ENCODE measurements around the gene OR5K1.

The OR5K1 gene

DNA sequence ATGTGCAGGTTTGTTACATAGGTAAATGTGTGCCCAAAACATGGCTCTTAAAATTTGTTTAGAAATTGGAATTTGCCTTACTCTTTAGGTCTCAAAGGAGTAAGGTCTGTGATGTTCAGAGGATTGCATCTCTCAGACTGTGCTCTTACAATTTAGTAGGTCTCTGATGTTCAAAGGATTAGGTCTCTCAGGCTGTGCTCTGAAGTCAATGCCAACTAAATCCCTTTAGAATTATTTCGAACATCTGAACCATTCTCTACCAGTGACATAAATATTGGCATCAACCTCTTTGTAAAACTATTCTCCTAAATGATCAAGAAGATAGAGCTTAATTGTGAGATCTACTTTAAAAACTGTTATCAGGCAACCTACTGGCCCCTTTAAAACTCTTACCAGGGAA is at the start of gene OR5K1:
OR5K1 (plus strand) TSS at position 301 of the 400 bp plus-strand sequence. CDS start 6,376 bp downstream, outside the sequence.
- DNase-seq = no peak

DNA sequence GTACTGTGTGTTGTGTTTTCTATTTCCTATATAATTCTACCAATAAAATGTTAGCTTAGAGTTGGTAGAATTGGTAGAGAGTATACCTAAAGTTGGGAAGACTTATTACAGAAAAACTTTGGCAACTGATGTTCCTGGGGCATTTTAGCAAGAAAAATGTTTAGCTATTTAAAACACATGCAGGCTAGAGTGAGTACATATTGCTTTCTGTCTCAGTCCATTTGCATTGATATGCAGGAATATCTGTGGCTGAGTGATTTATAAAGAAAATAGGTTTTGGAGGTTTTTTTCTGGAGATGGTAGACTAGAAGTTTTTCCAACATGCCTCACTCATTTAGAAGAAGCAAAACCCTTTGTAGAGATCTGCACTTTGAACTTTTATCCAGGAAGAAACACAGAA is 30.4 kb upstream of the OR5K1 start:
- DNase-seq = no peak

DNA sequence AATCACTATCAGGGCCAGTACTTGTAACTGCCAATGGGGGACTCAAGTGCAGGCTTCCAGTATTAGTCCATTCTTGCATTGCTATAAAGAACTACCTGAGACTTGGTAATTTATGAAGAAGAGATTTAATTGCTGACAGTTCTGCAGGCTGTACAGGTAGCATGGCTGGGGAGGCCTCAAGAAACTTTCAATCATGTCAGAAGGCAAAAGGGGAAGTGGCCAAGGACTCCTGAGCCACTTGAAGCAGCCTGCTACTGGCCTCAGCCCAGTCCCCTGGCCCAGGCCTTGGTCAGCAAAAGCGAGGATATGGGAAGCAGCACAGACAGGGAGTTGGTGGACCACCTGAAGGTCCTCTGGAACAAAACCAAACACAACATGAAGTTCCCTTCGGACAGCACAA is 29.2 kb upstream of the OR5K1 start:
- DNase-seq = no peak

DNA sequence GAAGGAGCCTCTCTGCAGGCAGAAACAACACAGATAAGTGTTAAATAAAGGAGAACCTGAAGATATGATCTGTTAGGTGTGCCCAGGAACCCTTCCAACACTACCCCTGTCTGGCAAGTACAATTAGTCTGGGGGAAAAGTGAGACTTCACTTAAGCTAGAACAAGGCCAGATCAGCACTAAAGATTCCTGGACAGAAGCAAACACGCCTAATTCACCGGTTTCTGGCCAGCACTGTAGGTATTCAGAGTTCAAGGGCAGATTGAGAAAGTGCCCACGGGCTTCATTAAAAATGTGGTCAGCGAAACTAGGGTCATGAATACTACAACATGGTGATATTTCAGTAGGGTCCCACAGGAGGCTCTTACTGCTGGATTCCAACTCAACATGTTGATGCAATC is 28.6 kb upstream of the OR5K1 start:
- no peak for DNase-seq

DNA sequence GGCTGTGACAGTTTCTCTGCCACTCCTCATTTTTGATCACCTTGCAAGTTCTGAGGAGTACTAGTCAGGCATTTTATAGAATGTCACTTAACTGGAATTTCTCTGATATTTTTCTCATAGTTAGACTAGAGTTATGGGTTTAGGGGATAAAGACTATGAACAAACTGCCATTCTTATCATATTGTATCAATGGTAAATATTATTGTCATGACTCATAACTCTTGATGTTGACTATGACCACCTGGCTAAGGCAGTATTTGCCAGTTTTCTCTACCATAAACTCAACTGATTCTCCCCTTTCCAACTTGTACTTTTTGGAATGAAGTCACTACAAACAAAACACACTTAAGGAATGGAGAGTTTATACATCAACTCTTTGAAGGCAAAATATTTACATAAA is 22.7 kb upstream of the OR5K1 start:
- no peak for DNase-seq

DNA sequence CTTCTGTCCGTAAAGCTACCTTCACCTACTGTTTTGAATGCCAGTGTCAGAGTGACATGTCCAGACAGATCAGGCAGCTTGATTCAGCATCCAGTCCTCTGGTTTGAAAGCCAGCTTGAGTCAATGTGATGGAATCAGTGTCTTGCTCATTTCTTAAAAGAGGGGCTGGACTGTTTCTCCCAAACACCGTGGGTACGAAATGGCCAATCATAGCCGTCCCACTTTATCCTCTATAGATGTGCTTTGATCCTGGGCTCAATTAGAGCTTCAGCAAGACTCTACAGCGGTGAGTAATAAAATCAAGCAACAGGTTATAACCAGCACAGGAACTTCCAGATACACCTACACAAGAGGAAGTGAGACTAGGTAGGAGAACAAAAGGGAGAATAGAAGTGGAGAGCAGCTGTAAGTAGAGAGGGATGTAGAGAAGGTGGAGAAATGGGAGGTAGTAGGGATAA is 17.0 kb upstream of the OR5K1 start:
- DNase-seq = no peak

DNA sequence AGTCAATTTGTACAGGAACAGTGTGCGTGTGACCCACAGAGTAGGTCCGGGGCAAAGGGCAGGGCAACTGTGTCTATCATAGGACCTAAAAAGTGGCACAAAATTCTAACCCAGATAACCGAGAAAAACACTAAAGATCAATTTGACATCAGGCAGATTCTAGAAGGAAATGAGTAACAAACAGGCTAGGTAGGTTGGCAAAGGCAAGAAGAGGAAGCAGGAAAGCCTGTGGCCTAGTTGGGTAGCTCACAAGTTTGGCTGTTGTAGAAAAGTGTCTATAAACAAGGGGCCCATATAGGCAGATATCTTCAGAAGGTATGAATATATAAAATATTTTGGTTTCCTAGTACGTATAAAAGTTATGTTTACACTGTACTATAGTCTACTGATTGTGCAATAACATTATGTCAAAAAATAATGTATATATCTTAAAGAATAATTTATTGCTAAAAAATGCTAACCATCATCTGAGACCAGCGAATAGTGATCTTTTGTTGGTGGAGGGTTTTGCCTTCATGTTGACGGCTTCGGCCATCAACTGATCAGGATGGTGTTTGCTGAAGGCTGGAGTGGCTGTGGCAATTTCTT is 13.3 kb upstream of the OR5K1 start:
- no peak for DNase-seq

DNA sequence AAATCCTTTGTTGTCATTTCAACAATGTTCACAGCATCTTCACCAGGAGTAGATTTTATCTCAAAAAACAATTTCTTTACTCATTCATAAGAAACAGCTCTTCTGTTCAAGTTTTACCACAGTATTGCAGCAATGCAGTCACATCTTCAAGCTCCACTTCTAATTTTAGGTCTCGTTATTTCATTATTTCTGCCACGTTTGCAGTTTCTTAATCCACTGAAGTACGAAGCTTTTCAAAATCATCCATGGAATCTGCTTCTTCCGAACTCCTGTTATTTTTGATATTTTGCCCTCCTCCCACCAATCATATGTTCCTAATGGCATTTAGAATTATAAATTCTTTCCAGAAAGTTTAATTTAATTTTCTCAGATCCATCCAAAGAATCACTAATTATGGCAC is 12.6 kb upstream of the OR5K1 start:
- no peak for DNase-seq

DNA sequence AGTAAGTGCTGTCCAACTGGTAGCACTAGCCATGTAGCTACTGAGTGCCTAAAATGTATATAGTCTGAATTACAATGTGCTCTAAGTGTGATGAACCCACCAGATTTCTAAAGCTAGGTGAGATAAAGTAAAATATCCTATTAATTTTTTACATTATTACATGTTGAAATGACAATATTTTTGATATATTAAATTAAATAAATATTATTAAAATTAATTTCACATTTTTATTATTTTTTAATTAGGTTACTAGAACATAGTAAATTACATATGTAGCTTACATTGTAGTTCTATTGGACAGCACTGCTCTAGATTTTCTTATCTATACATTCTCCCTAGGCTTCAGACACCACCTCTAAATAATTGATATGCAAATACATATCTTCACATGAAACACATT is 9.2 kb upstream of the OR5K1 start:
- no peak for DNase-seq

DNA sequence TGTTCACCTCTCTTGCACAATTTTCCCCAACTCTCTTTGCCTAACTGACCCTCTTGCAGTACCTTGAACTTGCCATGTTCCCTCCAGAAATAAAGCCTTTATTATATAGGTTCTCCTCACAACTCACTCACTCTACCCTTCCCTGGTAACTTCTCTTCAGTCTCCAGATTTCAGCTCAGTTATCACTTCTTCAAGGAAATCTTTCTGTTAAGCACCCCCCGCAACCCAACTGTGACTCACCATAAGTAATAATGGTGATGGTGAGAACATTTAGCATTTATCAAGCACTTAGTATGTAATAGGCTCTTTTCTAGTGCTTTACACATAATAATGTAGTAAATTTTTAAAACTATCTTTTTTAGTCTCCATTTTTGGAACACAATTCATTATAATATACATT is 8.1 kb upstream of the OR5K1 start:
- DNase-seq = no peak

DNA sequence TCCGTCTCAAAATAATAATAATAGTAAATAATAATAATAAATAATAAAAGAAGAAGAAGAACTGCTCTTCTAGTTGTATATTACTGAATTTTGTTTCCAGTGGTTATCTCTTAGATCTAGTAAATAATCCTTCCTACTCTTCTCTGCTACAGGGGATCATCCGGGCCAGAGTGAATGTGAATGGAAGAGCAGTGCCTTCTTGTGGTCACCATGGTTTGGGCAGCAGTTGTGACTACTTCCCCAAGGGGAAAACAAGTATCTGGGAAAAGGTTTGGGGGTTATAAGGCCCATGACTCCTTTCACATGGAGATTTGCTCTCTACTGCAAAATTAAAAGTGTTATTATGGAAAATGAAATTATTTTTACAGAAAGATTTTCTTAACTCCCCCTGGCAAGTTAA is 5.5 kb upstream of the OR5K1 start:
- DNase-seq = no peak

DNA sequence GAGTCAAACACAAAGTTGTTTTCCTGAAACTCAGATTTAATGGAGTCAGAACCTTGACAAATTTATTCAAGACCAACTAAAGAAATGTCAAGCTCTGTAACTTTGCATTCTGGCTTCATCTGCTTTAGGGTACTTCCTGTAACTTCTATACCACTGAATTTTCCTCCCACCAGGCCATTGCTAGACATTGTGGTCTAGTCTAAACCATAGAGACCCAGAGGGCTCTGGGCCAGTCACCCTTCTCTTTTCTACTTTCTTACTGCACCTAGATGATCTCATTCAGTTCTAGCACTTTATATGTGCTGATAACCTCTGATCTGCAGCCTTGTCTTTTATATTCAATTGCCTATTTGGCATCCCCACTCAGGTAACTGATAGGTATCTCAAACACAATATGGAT is 2.8 kb upstream of the OR5K1 start:
- DNase-seq = no peak

DNA sequence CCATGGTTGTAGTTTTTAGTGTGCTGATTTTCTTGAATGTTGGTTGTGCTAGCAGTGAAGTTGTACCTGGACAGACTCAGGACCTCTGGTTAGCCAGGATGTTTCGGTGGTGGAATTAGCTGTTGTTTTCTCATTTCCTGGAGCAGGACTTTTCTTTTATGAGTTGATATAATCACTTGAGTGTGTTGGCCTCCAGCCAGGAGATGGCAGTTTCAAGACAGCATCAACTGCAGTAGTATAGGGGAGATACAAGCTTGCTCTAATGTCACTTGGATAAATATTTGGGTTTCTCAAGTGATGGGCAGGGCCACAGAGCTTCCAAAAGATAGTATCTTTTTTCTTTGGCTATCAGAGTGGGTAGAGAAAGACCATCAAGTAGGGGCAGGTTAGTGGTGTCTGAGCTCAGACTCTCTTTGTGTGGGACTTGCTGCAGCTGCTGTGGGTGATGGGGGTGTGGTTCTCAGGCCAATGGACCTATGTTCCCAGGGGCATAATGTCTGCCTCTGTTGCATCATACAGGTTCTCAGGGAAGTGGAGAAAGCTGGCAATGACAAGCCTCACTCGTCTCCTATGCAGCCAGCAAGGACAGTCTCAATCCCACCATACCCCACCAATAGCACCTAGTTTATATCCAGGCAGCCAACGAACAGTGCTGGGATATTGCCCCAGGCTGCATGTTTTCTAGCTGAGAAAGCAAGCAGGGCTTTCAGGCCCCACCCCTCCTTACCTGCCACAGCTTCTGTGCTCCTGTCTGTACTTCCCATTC is 19.9 kb downstream of the OR5K1 start:
- DNase-seq = no peak

DNA sequence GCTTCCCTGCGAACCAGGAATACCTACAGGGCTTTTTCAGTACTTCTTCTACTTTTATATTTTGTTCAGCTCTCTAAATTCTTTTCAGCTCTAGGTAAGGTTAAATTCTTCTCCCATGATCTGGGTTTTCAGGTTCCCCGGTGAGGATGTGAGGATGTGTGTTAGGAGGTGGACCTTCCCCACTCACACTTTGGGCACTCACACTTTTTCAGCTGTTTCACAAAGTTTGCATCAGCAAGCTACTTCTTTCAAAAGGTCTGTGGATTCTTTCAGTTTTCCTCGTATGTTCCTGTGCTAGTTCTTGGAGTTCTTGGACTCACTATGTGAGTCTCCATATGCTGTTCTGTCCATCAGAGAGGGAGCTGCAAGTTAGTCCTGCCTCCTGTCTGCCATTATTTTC is 20.6 kb downstream of the OR5K1 start:
- DNase-seq = no peak

DNA sequence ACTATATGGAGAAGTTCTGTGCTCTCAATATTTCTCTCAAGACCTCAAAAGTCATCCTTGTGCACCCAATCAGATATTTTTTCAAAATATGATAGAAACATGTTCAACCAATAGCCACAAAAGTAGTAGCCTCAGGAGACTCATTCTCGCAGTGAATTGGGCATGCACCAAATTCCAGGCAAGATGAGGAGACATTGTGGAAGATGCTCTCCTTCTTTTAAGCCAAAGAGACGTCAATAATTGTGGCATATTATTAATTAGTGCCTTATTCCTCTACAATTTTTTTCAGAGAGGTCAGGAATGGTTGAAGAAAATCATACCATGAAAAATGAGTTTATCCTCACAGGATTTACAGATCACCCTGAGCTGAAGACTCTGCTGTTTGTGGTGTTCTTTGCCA is 34.4 kb downstream of the OR5K1 start, which contains the start of gene OR5K2:
OR5K2 (plus strand) TSS at position 301 of the 400 bp plus-strand sequence; CDS start at position 301, 0 bp downstream.
- no peak for DNase-seq

DNA sequence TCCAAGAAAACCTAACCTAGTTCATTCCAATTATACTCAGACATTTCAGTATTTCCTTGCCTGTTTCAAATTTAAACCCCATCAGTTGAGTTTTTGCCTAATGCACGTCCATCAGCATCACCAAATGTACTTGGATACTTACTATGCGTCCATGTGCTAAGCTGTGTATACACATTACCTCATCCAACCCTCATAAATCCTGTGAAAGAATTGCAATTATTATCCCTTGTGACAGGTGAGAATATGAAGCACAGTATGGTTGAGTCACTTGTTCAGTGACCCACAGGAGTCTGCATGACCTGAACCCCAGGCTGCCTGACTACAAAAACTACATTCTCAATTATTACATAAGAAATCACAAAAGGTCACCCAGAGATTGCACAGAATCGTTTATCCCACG is 37.0 kb downstream of the OR5K1 start:
- no peak for DNase-seq

DNA sequence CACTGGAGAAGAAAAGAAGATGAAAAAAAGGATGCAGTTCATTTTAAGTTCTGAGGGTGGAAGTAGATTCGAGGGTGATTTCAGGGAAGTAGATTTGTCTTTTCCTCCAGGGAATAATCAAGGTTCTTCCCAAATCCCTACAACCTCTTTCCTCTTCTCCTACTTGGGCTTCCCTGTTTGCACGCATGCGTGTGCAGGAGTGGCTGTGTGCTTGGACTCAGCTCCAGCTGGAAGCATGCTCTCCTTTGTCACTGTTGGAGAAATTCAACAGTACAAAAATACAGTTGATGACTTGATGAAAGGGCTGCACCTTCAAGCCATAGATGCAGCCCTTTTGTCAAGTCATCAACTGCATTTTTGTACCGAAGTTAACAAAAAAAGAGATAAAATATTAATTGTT is 38.3 kb downstream of the OR5K1 start:
- no peak for DNase-seq

DNA sequence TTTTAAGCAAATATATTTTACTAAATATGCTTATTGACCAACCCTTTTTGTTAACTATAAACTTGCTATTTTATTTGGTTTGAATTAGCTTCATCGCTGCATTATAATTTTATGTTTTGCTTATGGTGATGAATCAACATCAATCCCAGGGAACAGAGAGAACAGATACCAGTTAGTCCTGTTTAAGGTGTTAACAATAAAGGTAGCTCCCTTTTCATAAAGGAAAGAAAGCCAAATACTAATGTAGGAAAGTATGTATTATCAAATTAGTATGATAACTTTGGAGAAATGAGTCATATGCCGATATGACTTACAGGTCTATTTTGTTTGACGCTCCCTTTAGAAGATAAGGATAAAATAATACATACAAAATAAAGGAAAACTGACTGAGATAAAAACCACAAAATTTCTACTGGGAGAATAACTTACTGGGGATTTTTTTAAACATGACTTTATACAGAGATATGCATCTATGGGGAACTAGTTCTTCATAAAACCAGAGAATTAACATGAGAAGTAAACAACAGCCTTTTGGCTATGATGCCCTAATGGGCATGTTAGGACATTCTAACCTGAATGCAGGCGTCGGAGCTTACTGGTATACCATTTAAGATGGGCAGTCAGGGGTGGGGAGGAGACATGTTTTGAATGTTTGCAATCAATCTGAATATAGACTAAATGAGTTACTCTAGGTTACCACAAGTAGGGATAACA is 39.0 kb downstream of the OR5K1 start:
- no peak for DNase-seq

DNA sequence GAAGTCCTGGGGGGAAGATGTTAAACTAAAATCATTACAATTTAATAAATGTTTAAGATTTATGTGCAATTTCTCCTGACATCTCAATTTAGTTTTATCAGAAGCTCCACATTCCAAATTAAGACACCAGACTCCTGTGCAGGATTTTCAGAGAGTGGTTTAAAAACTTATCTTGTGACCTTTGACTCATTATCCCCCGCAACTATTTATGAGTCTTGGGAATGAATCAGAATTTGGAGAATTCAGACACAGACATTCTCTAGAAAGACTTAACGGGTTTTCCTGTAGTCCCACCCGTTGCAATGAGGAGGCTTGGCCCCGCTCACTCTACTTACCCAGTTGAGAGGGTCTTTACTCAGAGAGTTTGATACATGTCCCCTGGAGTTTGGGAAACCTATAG is 41.5 kb downstream of the OR5K1 start:
- no peak for DNase-seq

DNA sequence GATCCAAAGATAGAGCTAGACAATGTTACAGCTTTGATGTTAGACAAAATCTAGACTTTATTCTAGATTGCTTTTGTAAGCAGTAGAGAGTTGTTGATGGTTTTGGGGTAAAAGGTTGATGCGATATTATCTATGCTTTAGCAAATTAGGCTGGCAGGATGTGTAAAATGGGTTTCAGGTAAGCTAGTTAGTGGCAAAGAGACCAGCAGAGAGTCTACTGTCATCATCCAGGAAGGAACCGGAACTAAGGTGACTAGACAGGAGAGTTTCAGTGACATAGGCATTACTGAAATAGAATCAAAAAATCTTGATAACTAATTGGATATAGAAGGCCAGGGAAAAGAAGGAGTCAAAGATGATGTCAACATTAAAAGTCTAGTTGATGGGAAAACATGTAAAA is 45.6 kb downstream of the OR5K1 start:
- no peak for DNase-seq

DNA sequence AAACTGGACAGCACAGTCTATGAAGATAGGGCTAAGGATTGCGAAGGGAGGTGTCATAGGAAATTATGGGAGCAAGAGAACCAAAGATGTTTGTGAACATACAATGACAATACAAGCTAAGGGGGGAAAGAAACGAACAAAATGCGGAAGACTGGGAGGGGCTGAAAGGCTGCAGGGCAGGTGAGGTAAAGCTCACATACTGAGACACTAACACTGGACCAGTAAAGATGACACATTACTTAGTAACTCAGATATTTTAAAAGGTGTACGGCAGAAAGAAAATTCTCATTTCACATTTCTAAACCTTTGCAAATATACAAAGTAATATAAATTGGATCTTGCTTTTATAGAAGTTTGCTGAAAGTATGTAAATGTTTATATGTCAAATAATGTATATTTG is 49.6 kb downstream of the OR5K1 start:
- no peak for DNase-seq

DNA sequence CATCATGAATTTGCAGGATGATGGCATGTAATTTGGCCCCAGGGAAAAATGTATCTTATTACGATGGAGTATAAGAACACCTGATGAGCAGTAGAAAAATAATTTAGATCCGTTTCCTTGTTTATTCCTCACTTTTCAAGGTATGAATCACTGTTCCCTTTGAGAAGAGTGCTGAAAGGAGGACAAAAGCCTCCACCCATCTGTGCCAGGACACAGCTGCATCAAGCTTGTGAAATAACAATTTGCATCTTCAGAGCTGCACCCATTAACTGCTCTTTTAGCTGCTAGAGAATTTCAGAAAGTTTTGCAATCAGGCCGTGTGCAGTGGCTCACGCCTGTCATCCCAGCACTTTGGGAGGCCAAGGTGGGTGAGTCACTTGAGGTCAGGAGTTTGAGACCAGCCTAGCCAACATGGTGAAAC is 50.1 kb downstream of the OR5K1 start:
- no peak for DNase-seq

DNA sequence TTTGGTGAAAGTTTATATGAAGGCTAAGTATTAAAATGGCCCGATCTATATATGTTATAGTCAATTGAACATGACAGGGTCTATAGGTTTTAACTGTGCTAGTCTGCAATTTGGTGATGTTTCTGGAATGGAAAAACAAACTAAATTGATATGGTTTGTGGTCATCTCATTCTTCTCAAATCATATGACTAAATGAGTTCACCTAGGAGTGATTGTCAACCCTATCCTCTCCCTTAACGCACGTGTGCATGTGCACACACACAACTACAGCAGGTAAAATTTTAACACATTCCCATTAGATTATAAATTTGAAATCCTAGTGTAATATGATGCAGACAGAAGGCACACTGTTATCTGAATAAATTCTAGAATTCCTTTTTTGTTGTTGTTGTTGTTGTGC is 50.7 kb downstream of the OR5K1 start:
- no peak for DNase-seq

DNA sequence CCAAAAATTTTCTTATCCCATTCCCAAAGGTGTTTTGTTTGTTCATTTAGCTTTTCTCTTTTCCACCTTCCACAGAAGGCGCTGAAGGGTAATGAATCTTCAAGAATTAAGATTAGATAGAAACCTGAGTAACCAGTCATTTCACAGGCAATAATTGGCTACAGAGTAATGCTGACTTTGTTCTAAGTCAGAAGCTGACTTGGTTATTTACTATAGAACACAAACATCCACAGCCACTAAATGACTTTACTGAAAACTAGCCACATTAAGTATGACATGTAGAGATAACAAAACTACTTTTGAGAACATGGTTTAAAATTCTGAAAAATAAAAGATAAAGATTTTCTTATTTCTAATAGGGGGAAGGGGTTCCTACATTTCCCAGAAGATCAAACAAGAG is 51.9 kb downstream of the OR5K1 start:
- DNase-seq = no peak

All from NCI-H1105 (cell line).